Heart left ventricle (tissue), 16 donors: Measurements from ENCODE around the gene NUTM2F. TPM values are rescaled to one million over a fixed set of nuclear protein-coding genes. Genes with fewer than 3 reads are reported as not detected.
"Not testable (repeated sequence)": the region's sequence is repeated elsewhere in the genome, so short reads cannot be mapped to it uniquely, and the experiment has no call there.

Experiments
- ATAC-seq, 4 donors: fragments of 200-7000 bp; cut with Tn5 transposase; one replicate each; pipeline ENCODE4 v1.9.1; 2020 to 2022; ENCODE audit warnings: moderate library complexity in 4 of 4, mild to moderate bottlenecking in 3 of 4, moderate number of reproducible peaks in 1 of 4
- DNase-seq, 5 donors: peaks; one replicate each; pipeline ENCODE4 v3.0.0-alpha.2; 2020
- H3K27ac ChIP-seq, 12 donors: fragments of 200-600 bp; sonication (generic) in 4 of 12; one replicate each; pipeline versions ENCODE4 v1.5.0 to v1.8.0; 2016 to 2022; ENCODE audit warnings: mild to moderate bottlenecking in 2 of 12
- H3K27me3 ChIP-seq, 9 donors: fragments of 200-600 bp; sonication (generic) in 2 of 9; one replicate each; pipeline versions ENCODE4 v1.5.1 to v1.8.0; 2016 to 2022; ENCODE audit warnings: mild to moderate bottlenecking in 3 of 9
- H3K36me3 ChIP-seq, 9 donors: fragments of 200-600 bp; sonication (generic) in 2 of 9; one replicate each; pipeline versions ENCODE4 v1.5.0 to v1.8.0; 2018 to 2022; ENCODE audit warnings: mild to moderate bottlenecking in 2 of 9
- H3K4me1 ChIP-seq, 12 donors: fragments of 200-600 bp; sonication (generic) in 4 of 12; one replicate each; pipeline versions ENCODE4 v1.5.0 to v1.8.0; 2016 to 2022; ENCODE audit warnings: mild to moderate bottlenecking in 3 of 12
- H3K4me3 ChIP-seq, 12 donors: fragments of 200-600 bp; sonication (generic) in 4 of 12; one replicate each; pipeline versions ENCODE4 v1.5.0 to v1.8.0; 2017 to 2022; ENCODE audit warnings: mild to moderate bottlenecking in 9 of 12, moderate library complexity in 4 of 12
- H3K9me3 ChIP-seq, 12 donors: fragments of 200-600 bp; sonication (generic) in 4 of 12; one replicate each; pipeline versions ENCODE4 v1.5.0 to v1.8.0; 2016 to 2022; ENCODE audit warnings: mild to moderate bottlenecking in 1 of 12
- WGBS, 4 donors: extraction: QIAGEN DNeasy Blood & Tissue Kit in 2 of 4; methylation state at CpG; one replicate each; pipeline versions ENCODE4 v1.1.5 to v1.1.7; 2013 to 2018; 5-methylcytosine and 5-hydroxymethylcytosine counted together
- intact Hi-C, 10 donors: fragments of 100-400 bp; cut with DNase I; formaldehyde crosslinking; loops; one replicate each; pipeline versions ENCODE4 v1.11.1 to v1.14.2; 2022
- polyA plus RNA-seq, 2 donors: library from polyadenylated mRNA; stranded (reverse); fragments of 200-250 nt; gene quantifications; one replicate each; pipeline ENCODE4 v1.2.3, GENCODE V29; 2013
- total RNA-seq, 9 donors: library from RNA; depleted of rRNA in 2 of 9; stranded (reverse); fragments of >200 nt in 2 of 9; fragmentation: NEBNext Ultra II Directional in 3 of 9; extraction: Animal tissue kit (Norgen Biotek cat#: 25700) in 3 of 9; gene quantifications; one replicate each; pipeline versions ENCODE4 v1.1.0 to v1.2.4, GENCODE V29; 2016 to 2023
- donor health status: ischemic (EF 13 %, LVEDD 7.1; RV severe dilation, severe dysfunction).
- donor health status: healthy with polysubstance abuse.
- donor health status: DM: no; HTN: yes; CAD: no.
- donor health status: DM: no; HTN: no; CAD: no.
- donor health status: ischemic (EF 25% LVEDD 6.9; RV normal size, moderate dysfunction).
- donor health status: ischemic (EF 25% LVEDD 5.7; RV mildly dilated, moderate dysfunction).
- donor health status: healthy.
- donor health status: DM: yes; HTN: yes; CAD: no.
- donor health status: ischemic (EF 35%, LVEDD 5.7; RV mildly dilated, moderate dysfunction).
- donor health status: nonischemic (EF 11% LVEDD 7.7; RV severe dilation, severe dysfunction).
- donor health status: DM: yes; HTN: yes; CAD: no.
- donor health status: PGD.
- donor health status: ischemic (EF 29% LVEDD 5.4; RV normal size, mild dysfunction).
- donor health status: nonischemic (EF 23%, LVEDD 6.1; RV moderate dilation, normal function).

NUTM2F gene
- total and polyA plus RNA-seq, 11 donors = not detected

- H3K27me3 ChIP-seq, ATAC-seq, H3K9me3 ChIP-seq, H3K27ac ChIP-seq, DNase-seq, H3K36me3 ChIP-seq, H3K4me1 ChIP-seq, H3K4me3 ChIP-seq, intact Hi-C loops: not testable (repeated sequence)
- WGBS, 4 donors = 87 to 96% (median 94%) methylated on average over 12 to 16 of the region's 16 CpGs
Measured at GRCh38 chr9:94347451-94347850, 19.0 kb upstream of the NUTM2F start.

- 81 to 88% (median 82%) methylated on average over 2 of the region's 2 CpGs; no CpG with 5 or more reads in 1 of the 4 donors for WGBS, 4 donors
- H3K27me3 ChIP-seq, H3K27ac ChIP-seq, H3K4me1 ChIP-seq, DNase-seq, intact Hi-C loops, ATAC-seq, H3K36me3 ChIP-seq, H3K4me3 ChIP-seq, H3K9me3 ChIP-seq: not testable (repeated sequence)
Measured at GRCh38 chr9:94341703-94342102, 13.3 kb upstream of the NUTM2F start.

- H3K4me3 ChIP-seq, H3K9me3 ChIP-seq, ATAC-seq, H3K27me3 ChIP-seq, H3K27ac ChIP-seq, intact Hi-C loops, H3K36me3 ChIP-seq, H3K4me1 ChIP-seq, DNase-seq: not testable (repeated sequence)
- 91 to 99% (median 95%) methylated on average over 2 to 5 of the region's 6 CpGs for WGBS, 4 donors
Measured at GRCh38 chr9:94340750-94341149, 12.3 kb upstream of the NUTM2F start.

- H3K27ac ChIP-seq, DNase-seq, H3K9me3 ChIP-seq, H3K36me3 ChIP-seq, H3K4me1 ChIP-seq, ATAC-seq, intact Hi-C loops, H3K4me3 ChIP-seq, H3K27me3 ChIP-seq: not testable (repeated sequence)
- WGBS, 4 donors = 92 to 100% (median 95%) methylated on average over 6 of the region's 6 CpGs
Measured at GRCh38 chr9:94339657-94340056, 11.2 kb upstream of the NUTM2F start.

- H3K36me3 ChIP-seq, ATAC-seq, H3K4me1 ChIP-seq, DNase-seq, H3K27ac ChIP-seq, H3K4me3 ChIP-seq, H3K27me3 ChIP-seq, H3K9me3 ChIP-seq, intact Hi-C loops: not testable (repeated sequence)
- 56 to 68% (median 59%) methylated on average over 7 of the region's 7 CpGs for WGBS, 4 donors
Measured at GRCh38 chr9:94338723-94339122, 10.3 kb upstream of the NUTM2F start.

GRCh38 chr9:94336445-94336844 lies 8.0 kb upstream of the NUTM2F start:
- H3K27me3 ChIP-seq, DNase-seq, H3K4me3 ChIP-seq, intact Hi-C loops, H3K4me1 ChIP-seq, H3K36me3 ChIP-seq, ATAC-seq, H3K9me3 ChIP-seq, H3K27ac ChIP-seq: not testable (repeated sequence)
- WGBS, 4 donors = 86 to 93% (median 90%) methylated on average over 4 of the region's 4 CpGs

GRCh38 chr9:94325583-94325982 lies 2.9 kb downstream of the NUTM2F start:
- H3K4me1 ChIP-seq, H3K36me3 ChIP-seq, intact Hi-C loops, ATAC-seq, H3K27me3 ChIP-seq, H3K9me3 ChIP-seq, H3K27ac ChIP-seq, DNase-seq, H3K4me3 ChIP-seq: not testable (repeated sequence)
- WGBS, 4 donors = 75 to 87% (median 84%) methylated on average over 10 to 15 of the region's 16 CpGs

GRCh38 chr9:94323153-94323798 lies 5.2 kb downstream of the NUTM2F start:
- intact Hi-C loops, DNase-seq, H3K4me3 ChIP-seq, H3K9me3 ChIP-seq, H3K4me1 ChIP-seq, H3K27ac ChIP-seq, ATAC-seq, H3K36me3 ChIP-seq, H3K27me3 ChIP-seq: not testable (repeated sequence)
- WGBS, 4 donors = 67 to 89% (median 82%) methylated on average over 4 to 15 of the region's 18 CpGs

GRCh38 chr9:94322342-94322940 lies 6.0 kb downstream of the NUTM2F start:
- WGBS, 4 donors = 47 to 69% (median 52%) methylated on average over 4 to 8 of the region's 9 CpGs; no CpG with 5 or more reads in 1 of the 4 donors
- H3K27me3 ChIP-seq, H3K36me3 ChIP-seq, intact Hi-C loops, DNase-seq, H3K9me3 ChIP-seq, H3K4me3 ChIP-seq, H3K4me1 ChIP-seq, H3K27ac ChIP-seq: not testable (repeated sequence)
- ATAC-seq = peak in 3 of 4 donors; percentile 45 to 57 (median 47)

- 100% methylated on average over 1 of the region's 10 CpGs; no CpG with 5 or more reads in 3 of the 4 donors for WGBS, 4 donors
- not testable (repeated sequence) for H3K9me3 ChIP-seq, DNase-seq
Measured at GRCh38 chr9:94317949-94318657, 10.3 kb downstream of the NUTM2F start.

GRCh38 chr9:94316236-94316635 lies 12.2 kb downstream of the NUTM2F start:
- ATAC-seq, H3K27ac ChIP-seq: not testable (repeated sequence)

More at GRCh38 chr9:94317949-94318657, 10.3 kb downstream of the NUTM2F start:
- H3K27ac ChIP-seq, intact Hi-C loops, ATAC-seq, H3K27me3 ChIP-seq, H3K4me3 ChIP-seq, H3K36me3 ChIP-seq, H3K4me1 ChIP-seq: not testable (repeated sequence)

More at GRCh38 chr9:94316236-94316635, 12.2 kb downstream of the NUTM2F start:
- H3K36me3 ChIP-seq, DNase-seq, H3K9me3 ChIP-seq, H3K4me3 ChIP-seq, intact Hi-C loops, H3K4me1 ChIP-seq, H3K27me3 ChIP-seq: not testable (repeated sequence)
- 31 to 51% methylated on average over 2 of the region's 5 CpGs; no CpG with 5 or more reads in 2 of the 4 donors for WGBS, 4 donors
